Measurements from ENCODE around the gene SOAT1. TPM values are rescaled to one million over a fixed set of nuclear protein-coding genes. Genes with fewer than 3 reads are reported as not detected.

SOAT1 gene
- total RNA-seq, 1 experiment from 2014 or later, result 33.9 TPM

GRCh38 chr1:179264507-179264906 is 29.1 kb upstream of the SOAT1 start:
- RAD21 ChIA-PET (ENCODE audit: low non-redundant PET in 1 of 2, low total read pairs in 2 of 2, uncharacterized antibody in 2 of 2, unreplicated experiment in 2 of 2), result no interaction called here

GRCh38 chr1:179269071-179269470 is 24.5 kb upstream of the SOAT1 start:
- H3K79me2 ChIP-seq (ENCODE audit: insufficient read depth, low read length), result no peaks in the 10 kb centered on the region
- RAD21 ChIA-PET (ENCODE audit: low non-redundant PET in 1 of 2, low total read pairs in 2 of 2, uncharacterized antibody in 2 of 2, unreplicated experiment in 2 of 2), result no interaction called here
- no TSS peak for BruUV-seq (replicated peaks)
- TF ChIP-seq TCF7L2 (IDR thresholded peaks at IDR 0.05; ENCODE audit: borderline replicate concordance, extremely low read depth, insufficient read depth, insufficient read length) (no peak), ZBTB33 (IDR thresholded peaks at IDR 0.05; ENCODE audit: extremely low read depth, insufficient replicate concordance, low read length) (no peak), SRF (IDR thresholded peaks at IDR 0.05; ENCODE audit: low read depth) (no peak), POLR2AphosphoS5 (IDR thresholded peaks at IDR 0.05; ENCODE audit: low read depth, low read length) (no peak), EZH2phosphoT487 (IDR thresholded peaks at IDR 0.05; ENCODE audit: borderline replicate concordance) (no peak), RAD21 (IDR thresholded peaks at IDR 0.05; ENCODE audit: low read depth) (no peak), MAX (IDR thresholded peaks at IDR 0.05) (no peak), EGR1 (IDR thresholded peaks at IDR 0.05; ENCODE audit: low read depth) (no peak), FOSL1 (IDR thresholded peaks at IDR 0.05; ENCODE audit: low read depth) (no peak), ATF3 (IDR thresholded peaks at IDR 0.05) (no peak), EZH2 (IDR thresholded peaks at IDR 0.05) (no peak), ZNF274 (IDR thresholded peaks at IDR 0.05; ENCODE audit: low read depth, low read length) (no peak)

More at GRCh38 chr1:179264507-179264906, 29.1 kb upstream of the SOAT1 start:
- Histone ChIP-seq H3K36me3 (ENCODE audit: control insufficient read depth in 1 of 2, insufficient read depth in 2 of 2, low read length in 2 of 2) (no peaks in the 10 kb centered on the region), H3K4me3 (replicated peaks in 1 of 2; ENCODE audit: low read depth in 1 of 2, low read length in 2 of 2) (no peak overlapping the region), H3K9me2 (ENCODE audit: insufficient read depth) (no peaks in the 10 kb centered on the region), H3K4me1 (ENCODE audit: control insufficient read depth in 1 of 2, insufficient read depth in 2 of 2, low read length in 2 of 2) (no peaks in the 10 kb centered on the region), H4K20me1 (ENCODE audit: insufficient read depth) (no peaks in the 10 kb centered on the region), H3K27ac (ENCODE audit: low read depth, low read length) (no peak overlapping the region), H3K9me3 (ENCODE audit: control insufficient read depth in 1 of 2, insufficient read depth in 1 of 2, low read depth in 1 of 2, low read length in 2 of 2) (no peaks in the 10 kb centered on the region), H3K79me2 (ENCODE audit: insufficient read depth, low read length) (no peaks in the 10 kb centered on the region), H3K27me3 (ENCODE audit: insufficient read depth, low read length) (no peaks in the 10 kb centered on the region), H3K9ac (ENCODE audit: low read length) (no peak overlapping the region), H2AFZ (ENCODE audit: low read depth, low read length, poor library complexity, severe bottlenecking) (no peak overlapping the region), H3K4me2 (ENCODE audit: low read length) (no peak overlapping the region)
- intact Hi-C loops (cut with micrococcal nuclease), result no loop called here
- ChIA-PET POLR2A (no interaction called here), CTCF (no interaction called here)
- TF ChIP-seq FOSL1 (IDR thresholded peaks at IDR 0.05; ENCODE audit: low read depth) (no peak), EZH2phosphoT487 (IDR thresholded peaks at IDR 0.05; ENCODE audit: borderline replicate concordance) (no peak), ATF3 (IDR thresholded peaks at IDR 0.05) (no peak), YY1 (IDR thresholded peaks at IDR 0.05; ENCODE audit: extremely low read depth, insufficient replicate concordance, low read depth, low read length) (no peak), CBX3 (IDR thresholded peaks at IDR 0.05; ENCODE audit: low read depth) (no peak), RAD21 (IDR thresholded peaks at IDR 0.05; ENCODE audit: low read depth) (no peak), POLR2AphosphoS5 (IDR thresholded peaks at IDR 0.05; ENCODE audit: low read depth, low read length) (no peak), SP1 (IDR thresholded peaks at IDR 0.05; ENCODE audit: low read depth) (no peak), SIN3A (IDR thresholded peaks at IDR 0.05; ENCODE audit: low read depth) (no peak), ZFX (IDR thresholded peaks at IDR 0.05) (no peak)
- no peak for ATAC-seq
- DNase-seq (ENCODE audit: low read depth, low spot score), result no peak
- BruUV-seq (replicated peaks), result no TSS peak

More at GRCh38 chr1:179269071-179269470, 24.5 kb upstream of the SOAT1 start:
- Histone ChIP-seq H3K36me3 (ENCODE audit: control insufficient read depth in 1 of 2, insufficient read depth in 2 of 2, low read length in 2 of 2) (no peaks in the 10 kb centered on the region), H3K27ac (ENCODE audit: low read depth, low read length) (no peak overlapping the region), H3K4me2 (ENCODE audit: low read length) (no peak overlapping the region), H4K20me1 (ENCODE audit: insufficient read depth) (no peaks in the 10 kb centered on the region), H3K9me3 (ENCODE audit: control insufficient read depth in 1 of 2, insufficient read depth in 1 of 2, low read depth in 1 of 2, low read length in 2 of 2) (no peaks in the 10 kb centered on the region), H3K9me2 (ENCODE audit: insufficient read depth) (no peaks in the 10 kb centered on the region), H3K4me3 (replicated peaks in 1 of 2; ENCODE audit: low read depth in 1 of 2, low read length in 2 of 2) (no peak overlapping the region), H3K27me3 (ENCODE audit: insufficient read depth, low read length) (no peaks in the 10 kb centered on the region), H3K9ac (ENCODE audit: low read length) (no peak overlapping the region), H3K4me1 (ENCODE audit: control insufficient read depth in 1 of 2, insufficient read depth in 2 of 2, low read length in 2 of 2) (no peaks in the 10 kb centered on the region), H2AFZ (ENCODE audit: low read depth, low read length, poor library complexity, severe bottlenecking) (no peak overlapping the region)
- ChIA-PET POLR2A (interaction anchor here (0.6 kb wide), 1 partner anchor 40 kb away, joined by 3 read pairs; no protein-coding TSS in a partner anchor), CTCF (no interaction called here)
- no peak for ATAC-seq
- no peak for DNase-seq (ENCODE audit: low read depth, low spot score)
- intact Hi-C loops (cut with micrococcal nuclease), result no loop called here

Measured in HCT116 (cell line).